ENCODE results near the gene MTERF4. TPM values are rescaled to one million over a fixed set of nuclear protein-coding genes. Genes with fewer than 3 reads are reported as not detected.
A peak's percentile ranks its signal among the peaks of the same experiment; 100 is the strongest.

MTERF4 gene
- total and polyA plus RNA-seq, 2 of the 13 experiments (the other 11 are each of a cell fraction or from before 2014, with no cell fraction given) = 50.5 to 59.8 TPM

GRCh38 chr2:241148891-241149674, 47.0 kb upstream of the MTERF4 start, which contains the start of gene PASK (continued):
- TF ChIP-seq, protein P1, sequence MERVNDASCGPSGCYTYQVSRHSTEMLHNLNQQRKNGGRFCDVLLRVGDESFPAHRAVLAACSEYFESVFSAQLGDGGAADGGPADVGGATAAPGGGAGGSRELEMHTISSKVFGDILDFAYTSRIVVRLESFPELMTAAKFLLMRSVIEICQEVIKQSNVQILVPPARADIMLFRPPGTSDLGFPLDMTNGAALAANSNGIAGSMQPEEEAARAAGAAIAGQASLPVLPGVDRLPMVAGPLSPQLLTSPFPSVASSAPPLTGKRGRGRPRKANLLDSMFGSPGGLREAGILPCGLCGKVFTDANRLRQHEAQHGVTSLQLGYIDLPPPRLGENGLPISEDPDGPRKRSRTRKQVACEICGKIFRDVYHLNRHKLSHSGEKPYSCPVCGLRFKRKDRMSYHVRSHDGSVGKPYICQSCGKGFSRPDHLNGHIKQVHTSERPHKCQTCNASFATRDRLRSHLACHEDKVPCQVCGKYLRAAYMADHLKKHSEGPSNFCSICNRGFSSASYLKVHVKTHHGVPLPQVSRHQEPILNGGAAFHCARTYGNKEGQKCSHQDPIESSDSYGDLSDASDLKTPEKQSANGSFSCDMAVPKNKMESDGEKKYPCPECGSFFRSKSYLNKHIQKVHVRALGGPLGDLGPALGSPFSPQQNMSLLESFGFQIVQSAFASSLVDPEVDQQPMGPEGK (CRISPR knock-in tag; IDR thresholded peaks at IDR 0.05) = 0 out of 2 replicates have a peak, but pooled peaks have one; percentile 9
- TF ChIP-seq STAT5B (CRISPR knock-in tag; IDR thresholded peaks at IDR 0.05) (no peak), DNMT3B (CRISPR knock-in tag; conservative IDR thresholded peaks at IDR 0.05) (no peak), CBX2 (IDR thresholded peaks at IDR 0.05; ENCODE audit: low read depth, low read length) (no peak), CBX2 (CRISPR knock-in tag; IDR thresholded peaks at IDR 0.05; ENCODE audit: low read depth) (no peak), KDM2A (CRISPR knock-in tag; IDR thresholded peaks at IDR 0.05; ENCODE audit: borderline replicate concordance, low read depth) (peak; percentile 58), REPIN1 (CRISPR knock-in tag; IDR thresholded peaks at IDR 0.05; ENCODE audit: borderline replicate concordance, low read depth) (peak; percentile 48; the same call in 1 of the 2 replicates), CHD4 (IDR thresholded peaks at IDR 0.05; ENCODE audit: borderline replicate concordance, low read length) (no peak), HDAC2 (CRISPR knock-in tag; IDR thresholded peaks at IDR 0.05) (no peak), ZNF878 (CRISPR knock-in tag; IDR thresholded peaks at IDR 0.05) (no peak), ZHX2 (IDR thresholded peaks at IDR 0.05; ENCODE audit: low read depth) (no peak; the same call in 1 of the 2 replicates), ZHX2 (CRISPR knock-in tag; IDR thresholded peaks at IDR 0.05; ENCODE audit: borderline replicate concordance) (no peak), ZBTB38 (CRISPR knock-in tag; IDR thresholded peaks at IDR 0.05) (peak; percentile 71), NAIF1 (CRISPR knock-in tag; IDR thresholded peaks at IDR 0.05; ENCODE audit: borderline replicate concordance) (peak; percentile 77), ZNF276 (CRISPR knock-in tag; IDR thresholded peaks at IDR 0.05; ENCODE audit: low read depth) (peak; percentile 16; the same call in 1 of the 2 replicates)
- TF ChIP-seq, protein P2, sequence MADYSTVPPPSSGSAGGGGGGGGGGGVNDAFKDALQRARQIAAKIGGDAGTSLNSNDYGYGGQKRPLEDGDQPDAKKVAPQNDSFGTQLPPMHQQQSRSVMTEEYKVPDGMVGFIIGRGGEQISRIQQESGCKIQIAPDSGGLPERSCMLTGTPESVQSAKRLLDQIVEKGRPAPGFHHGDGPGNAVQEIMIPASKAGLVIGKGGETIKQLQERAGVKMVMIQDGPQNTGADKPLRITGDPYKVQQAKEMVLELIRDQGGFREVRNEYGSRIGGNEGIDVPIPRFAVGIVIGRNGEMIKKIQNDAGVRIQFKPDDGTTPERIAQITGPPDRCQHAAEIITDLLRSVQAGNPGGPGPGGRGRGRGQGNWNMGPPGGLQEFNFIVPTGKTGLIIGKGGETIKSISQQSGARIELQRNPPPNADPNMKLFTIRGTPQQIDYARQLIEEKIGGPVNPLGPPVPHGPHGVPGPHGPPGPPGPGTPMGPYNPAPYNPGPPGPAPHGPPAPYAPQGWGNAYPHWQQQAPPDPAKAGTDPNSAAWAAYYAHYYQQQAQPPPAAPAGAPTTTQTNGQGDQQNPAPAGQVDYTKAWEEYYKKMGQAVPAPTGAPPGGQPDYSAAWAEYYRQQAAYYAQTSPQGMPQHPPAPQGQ (CRISPR knock-in tag; IDR thresholded peaks at IDR 0.05; ENCODE audit: borderline replicate concordance) = no peak
